ENCODE data around the gene ZDHHC1. TPM values are rescaled to one million over a fixed set of nuclear protein-coding genes. Genes with fewer than 3 reads are reported as not detected.

Gene ZDHHC1
- total RNA-seq, 4 donors from 2014 or later: 2.5 to 11.1 (median 3.8) TPM

DNA sequence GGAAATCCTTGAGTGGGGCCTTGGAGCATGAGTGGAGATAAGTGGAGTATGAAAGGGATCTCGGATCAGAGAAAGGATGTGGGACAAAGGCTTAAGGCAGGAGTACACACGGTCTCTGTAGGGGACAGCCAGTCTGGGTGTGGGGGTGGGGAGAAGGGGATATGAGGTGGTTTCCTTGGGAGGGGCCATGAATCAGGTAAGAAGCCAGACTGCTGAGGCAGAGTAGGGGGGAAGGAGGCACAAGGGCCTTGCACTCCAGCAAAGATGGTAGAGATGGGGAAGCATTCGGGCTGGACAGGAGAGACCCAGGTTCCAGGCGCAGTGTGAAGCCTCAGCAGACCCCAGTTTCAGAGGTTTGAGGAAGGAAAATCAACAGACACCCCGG lies 16.2 kb upstream of the ZDHHC1 start:
- TF ChIP-seq, protein P1, sequence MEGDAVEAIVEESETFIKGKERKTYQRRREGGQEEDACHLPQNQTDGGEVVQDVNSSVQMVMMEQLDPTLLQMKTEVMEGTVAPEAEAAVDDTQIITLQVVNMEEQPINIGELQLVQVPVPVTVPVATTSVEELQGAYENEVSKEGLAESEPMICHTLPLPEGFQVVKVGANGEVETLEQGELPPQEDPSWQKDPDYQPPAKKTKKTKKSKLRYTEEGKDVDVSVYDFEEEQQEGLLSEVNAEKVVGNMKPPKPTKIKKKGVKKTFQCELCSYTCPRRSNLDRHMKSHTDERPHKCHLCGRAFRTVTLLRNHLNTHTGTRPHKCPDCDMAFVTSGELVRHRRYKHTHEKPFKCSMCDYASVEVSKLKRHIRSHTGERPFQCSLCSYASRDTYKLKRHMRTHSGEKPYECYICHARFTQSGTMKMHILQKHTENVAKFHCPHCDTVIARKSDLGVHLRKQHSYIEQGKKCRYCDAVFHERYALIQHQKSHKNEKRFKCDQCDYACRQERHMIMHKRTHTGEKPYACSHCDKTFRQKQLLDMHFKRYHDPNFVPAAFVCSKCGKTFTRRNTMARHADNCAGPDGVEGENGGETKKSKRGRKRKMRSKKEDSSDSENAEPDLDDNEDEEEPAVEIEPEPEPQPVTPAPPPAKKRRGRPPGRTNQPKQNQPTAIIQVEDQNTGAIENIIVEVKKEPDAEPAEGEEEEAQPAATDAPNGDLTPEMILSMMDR (IDR thresholded peaks at IDR 0.05): no peak
- TF ChIP-seq POLR2A (IDR thresholded peaks at IDR 0.05): no peak
- H3K4me1 ChIP-seq: peaks cover 21 to 57% (median 27%) of the 10 kb centered on the region in 3 donors

DNA sequence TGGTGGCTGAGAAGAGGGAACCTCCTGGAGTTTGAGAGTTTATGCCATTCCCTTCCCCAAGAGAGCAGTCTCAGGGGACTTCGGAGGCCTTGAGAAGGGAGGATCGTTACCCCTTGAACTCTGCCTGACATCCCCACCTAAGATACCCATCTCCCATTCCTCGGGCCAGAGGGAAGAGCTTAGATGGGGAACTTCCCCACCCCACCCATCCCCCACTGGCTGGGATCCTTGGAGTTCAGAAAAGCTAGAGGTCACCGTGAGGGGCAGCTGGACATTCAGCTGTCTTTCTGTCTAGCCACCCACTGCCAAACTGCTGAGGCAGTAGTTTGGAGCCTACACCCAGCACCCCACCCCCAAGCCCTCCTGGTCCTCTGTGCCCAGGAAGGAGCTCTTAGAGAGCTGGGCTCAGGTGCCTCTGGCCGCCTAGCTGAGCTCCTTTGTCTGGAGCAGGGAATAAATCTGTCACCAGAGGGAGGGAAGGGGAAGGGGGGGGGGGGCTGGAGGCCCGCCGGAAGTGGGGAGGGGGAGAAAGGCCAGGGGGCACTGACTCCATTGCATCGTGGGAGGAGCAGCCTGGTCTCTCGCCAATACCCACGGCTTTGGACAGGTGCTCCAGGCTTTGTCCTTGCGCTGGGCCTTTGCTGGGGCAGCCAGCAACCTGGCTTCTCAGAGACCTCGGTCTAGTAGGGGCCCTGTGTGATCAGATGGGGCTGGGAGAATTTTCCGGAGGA lies 15.7 kb upstream of the ZDHHC1 start:
- Histone ChIP-seq H3K36me3 (peaks cover 0 to 17% (median 4%) of the 10 kb centered on the region in 3 donors), H3K9me3 (no peaks in the 10 kb centered on the region), H3K27me3 (peaks cover 0 to 28% (median 0%) of the 10 kb centered on the region in 4 donors), H3K4me1 (peaks cover 21 to 58% (median 27%) of the 10 kb centered on the region in 3 donors), H3K27ac (peak overlapping the region; percentile 76 to 89 (median 80)), H3K4me3 (peak overlapping the region; percentile 36 to 71 (median 52))
- no peak for DNase-seq
- intact Hi-C loops (cut with DNase I): no loop called here
- TF ChIP-seq, protein P1 (IDR thresholded peaks at IDR 0.05): no peak
- TF ChIP-seq POLR2A (IDR thresholded peaks at IDR 0.05): no peak
- 29 to 48% methylated on average over 5 to 8 of the region's 13 CpGs for WGBS, 2 donors

More for the DNA sequence above, 16.2 kb upstream of the ZDHHC1 start:
- DNase-seq: no peak
- H3K4me3 ChIP-seq: no peak overlapping the region
- no peaks in the 10 kb centered on the region for H3K9me3 ChIP-seq
- peaks cover 1 to 23% (median 4%) of the 10 kb centered on the region in 3 donors for H3K36me3 ChIP-seq
- no peak overlapping the region for H3K27ac ChIP-seq
- H3K27me3 ChIP-seq: peaks cover 0 to 25% (median 0%) of the 10 kb centered on the region in 4 donors
- 69 to 78% methylated on average over 4 to 5 of the region's 5 CpGs for WGBS, 2 donors
- intact Hi-C loops (cut with DNase I): no loop called here

DNA sequence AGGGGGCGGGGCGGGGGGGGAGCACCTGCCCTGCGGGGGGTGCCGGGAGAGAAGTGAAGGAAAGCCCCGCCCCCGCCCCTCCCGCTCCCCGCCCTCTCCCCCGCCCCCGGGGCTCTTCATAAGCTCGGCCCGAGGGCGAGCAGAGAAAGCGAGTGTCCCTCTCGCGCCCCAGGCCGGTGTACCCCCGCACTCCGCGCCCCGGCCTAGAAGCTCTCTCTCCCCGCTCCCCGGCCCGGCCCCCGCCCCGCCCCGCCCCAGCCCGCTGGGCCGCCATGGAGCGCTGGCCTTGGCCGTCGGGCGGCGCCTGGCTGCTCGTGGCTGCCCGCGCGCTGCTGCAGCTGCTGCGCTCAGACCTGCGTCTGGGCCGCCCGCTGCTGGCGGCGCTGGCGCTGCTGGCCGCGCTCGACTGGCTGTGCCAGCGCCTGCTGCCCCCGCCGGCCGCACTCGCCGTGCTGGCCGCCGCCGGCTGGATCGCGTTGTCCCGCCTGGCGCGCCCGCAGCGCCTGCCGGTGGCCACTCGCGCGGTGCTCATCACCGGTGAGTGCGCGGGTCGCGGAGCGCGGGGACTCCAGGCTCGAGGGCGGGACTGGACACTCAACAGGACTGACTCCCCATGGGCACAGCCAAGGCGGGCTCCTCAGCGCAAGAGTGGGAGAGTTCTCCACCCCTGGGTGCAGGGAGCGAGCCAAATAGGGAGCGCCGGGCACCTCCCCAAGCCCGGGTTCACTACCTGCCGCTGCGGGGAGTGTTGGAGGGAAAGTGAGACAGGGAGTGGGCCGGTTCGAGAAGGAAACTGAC lies 14.9 kb upstream of the ZDHHC1 start, which contains the start of gene HSD11B2:
Gene HSD11B2, plus strand, starts transcription at position 145 of the 798 bp plus-strand sequence. Its CDS starts 128 bp downstream, at position 273.
- Histone ChIP-seq H3K27me3 (peaks cover 0 to 31% (median 0%) of the 10 kb centered on the region in 4 donors), H3K27ac (peak within 1 kb of the TSS; percentile 76 to 89 (median 80)), H3K4me1 (peaks cover 21 to 58% (median 27%) of the 10 kb centered on the region in 3 donors), H3K9me3 (no peaks in the 10 kb centered on the region), H3K36me3 (peaks cover 0 to 9% (median 0%) of the 10 kb centered on the region in 3 donors), H3K4me3 (peak within 1 kb of the TSS; percentile 36 to 71 (median 52))
- TF ChIP-seq, protein P1 (IDR thresholded peaks at IDR 0.05): peak in 3 of 6 experiments; percentile 14 to 31 (median 21)
- TF ChIP-seq POLR2A (IDR thresholded peaks at IDR 0.05): peak in 1 of 4 donors; percentile 20
- 0 to 13% methylated on average over 1 to 3 of the region's 87 CpGs for WGBS, 2 donors
- intact Hi-C loops (cut with DNase I): no loop called here
- no peak for DNase-seq

DNA sequence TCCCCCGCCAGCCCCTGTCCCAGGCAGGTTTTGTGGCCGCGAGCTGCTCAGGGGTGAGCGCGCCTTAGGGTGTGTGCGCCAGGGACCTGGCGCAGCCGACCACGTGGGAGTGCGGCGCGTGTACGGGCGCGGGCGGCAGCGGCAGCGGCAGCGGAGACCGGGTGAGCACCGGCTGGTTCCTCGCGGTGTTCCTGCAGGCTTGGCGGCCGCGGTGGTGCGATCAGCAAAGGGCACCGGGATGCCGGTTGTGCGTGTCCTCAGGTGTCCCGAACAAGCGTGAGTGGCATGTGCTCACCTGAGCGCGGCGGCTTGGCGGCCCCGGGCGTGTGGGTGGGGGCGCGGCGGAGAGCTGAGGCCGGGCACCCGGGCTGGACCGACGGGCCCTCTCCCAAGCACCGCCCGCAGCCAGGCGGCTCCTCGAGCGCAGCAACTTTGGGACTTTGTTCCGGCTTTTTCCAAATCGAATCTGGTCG lies 14.3 kb upstream of the ZDHHC1 start:
- WGBS, 2 donors: 3 to 5% methylated on average over 4 to 8 of the region's 53 CpGs
- H3K27ac ChIP-seq: peak overlapping the region; percentile 76 to 89 (median 80)
- H3K4me3 ChIP-seq: peak overlapping the region; percentile 36 to 71 (median 52)
- H3K9me3 ChIP-seq: no peaks in the 10 kb centered on the region
- H3K27me3 ChIP-seq: peaks cover 0 to 33% (median 0%) of the 10 kb centered on the region in 4 donors
- DNase-seq: no peak
- TF ChIP-seq POLR2A (IDR thresholded peaks at IDR 0.05): peak in 1 of 4 donors; percentile 8
- TF ChIP-seq, protein P1 (IDR thresholded peaks at IDR 0.05): peak in 1 of 6 experiments; percentile 6
- H3K4me1 ChIP-seq: peaks cover 21 to 58% (median 27%) of the 10 kb centered on the region in 3 donors
- intact Hi-C loops (cut with DNase I): no loop called here
- H3K36me3 ChIP-seq: peaks cover 0 to 3% (median 0%) of the 10 kb centered on the region in 3 donors
